Measurements from ENCODE around the gene RMDN2. TPM values are rescaled to one million over a fixed set of nuclear protein-coding genes. Genes with fewer than 3 reads are reported as not detected.

The RMDN2 gene
- total RNA-seq, 1 experiment from 2014 or later: 3.0 TPM

- peaks cover 24% of the 10 kb centered on the region for H3K27me3 Mint-ChIP-seq (ENCODE audit: low read depth)
- CTCF ChIA-PET: interaction anchor here (0.6 kb wide), 1 partner anchor 40 kb away, joined by 4 read pairs; no protein-coding TSS in a partner anchor
- no peaks in the 10 kb centered on the region for H3K9me3 Mint-ChIP-seq
- TF ChIP-seq MXD4 (CRISPR knock-in tag; IDR thresholded peaks at IDR 0.05; ENCODE audit: borderline replicate concordance) (no peak), NR3C1 (CRISPR knock-in tag; conservative IDR thresholded peaks at IDR 0.05; ENCODE audit: low read depth) (no peak), MAX (CRISPR knock-in tag; IDR thresholded peaks at IDR 0.05) (no peak), ETV6 (CRISPR knock-in tag; IDR thresholded peaks at IDR 0.05) (no peak), IRF1 (CRISPR knock-in tag; IDR thresholded peaks at IDR 0.05) (no peak), PRRX2 (CRISPR knock-in tag; IDR thresholded peaks at IDR 0.05) (no peak), ERG (CRISPR knock-in tag; IDR thresholded peaks at IDR 0.05) (no peak), E2F1 (CRISPR knock-in tag; IDR thresholded peaks at IDR 0.05) (no peak)
- no peaks in the 10 kb centered on the region for H3K36me3 Mint-ChIP-seq
- H3K4me1 Mint-ChIP-seq: peaks cover 18% of the 10 kb centered on the region
- H3K27ac Mint-ChIP-seq: no peak overlapping the region
- no peak for DNase-seq (ENCODE audit: low spot score)
- ATAC-seq: no peak
- POLR2A ChIA-PET: no interaction called here
- no peak overlapping the region for H3K4me3 Mint-ChIP-seq
Measured at GRCh38 chr2:38033646-38034045, 108.6 kb downstream of the RMDN2 start.

- ChIA-PET POLR2A (no interaction called here), CTCF (no interaction called here)
- Mint-ChIP-seq H3K27ac (no peak overlapping the region), H3K36me3 (no peaks in the 10 kb centered on the region), H3K4me3 (no peak overlapping the region), H3K4me1 (peaks cover 14% of the 10 kb centered on the region), H3K27me3 (ENCODE audit: low read depth) (peaks cover 37% of the 10 kb centered on the region), H3K9me3 (no peaks in the 10 kb centered on the region)
- ATAC-seq (no peak), DNase-seq (ENCODE audit: low spot score) (no peak)
- TF ChIP-seq PRDM15 (CRISPR knock-in tag; IDR thresholded peaks at IDR 0.05): no peak
- TF ChIP-seq ZNF396 (CRISPR knock-in tag; IDR thresholded peaks at IDR 0.05; ENCODE audit: borderline replicate concordance): no peak
- no peak for TF ChIP-seq ZNF121 (CRISPR knock-in tag; IDR thresholded peaks at IDR 0.05)
- TF ChIP-seq E2F1 (CRISPR knock-in tag; IDR thresholded peaks at IDR 0.05): no peak
- TF ChIP-seq ETV6 (CRISPR knock-in tag; IDR thresholded peaks at IDR 0.05): no peak
- no peak for TF ChIP-seq TCF7 (CRISPR knock-in tag; IDR thresholded peaks at IDR 0.05; ENCODE audit: low read depth)
- no peak for TF ChIP-seq TEAD4 (CRISPR knock-in tag; IDR thresholded peaks at IDR 0.05)
- no peak for TF ChIP-seq GABPB1 (CRISPR knock-in tag; IDR thresholded peaks at IDR 0.05)
- TF ChIP-seq ZNF423 (CRISPR knock-in tag; IDR thresholded peaks at IDR 0.05): no peak
- TF ChIP-seq NR2C2 (CRISPR knock-in tag; IDR thresholded peaks at IDR 0.05): no peak
- TF ChIP-seq MYBL2 (CRISPR knock-in tag; IDR thresholded peaks at IDR 0.05): no peak
- no peak for TF ChIP-seq ZNF671 (CRISPR knock-in tag; IDR thresholded peaks at IDR 0.05)
Measured at GRCh38 chr2:38035968-38036367, 110.9 kb downstream of the RMDN2 start.
